ENCODE data around the gene RIOK1. TPM values are rescaled to one million over a fixed set of nuclear protein-coding genes. Genes with fewer than 3 reads are reported as not detected.

The RIOK1 gene
- total and polyA plus RNA-seq, 9 of the 15 experiments (the other 6 are each of a cell fraction or from before 2014, with no cell fraction given), result 24.9 to 101 (median 52.2) TPM

- TF ChIP-seq ATF4 (CRISPR knock-in tag; IDR thresholded peaks at IDR 0.05) (no peak), NR0B1 (IDR thresholded peaks at IDR 0.05; ENCODE audit: partially characterized antibody) (no peak), RBM17 (IDR thresholded peaks at IDR 0.05; ENCODE audit: borderline replicate concordance, low read depth, low read length) (no peak), FOXO4 (CRISPR knock-in tag; IDR thresholded peaks at IDR 0.05) (no peak), HDAC3 (IDR thresholded peaks at IDR 0.05; ENCODE audit: borderline replicate concordance, partially characterized antibody) (no peak), TRIM28 (IDR thresholded peaks at IDR 0.05) (no peak), CBX1 (IDR thresholded peaks at IDR 0.05; ENCODE audit: low read depth) (no peak), MAX (CRISPR knock-in tag; IDR thresholded peaks at IDR 0.05) (no peak), KLF6 (CRISPR knock-in tag; IDR thresholded peaks at IDR 0.05; ENCODE audit: borderline replicate concordance) (no peak), GTF3C2 (IDR thresholded peaks at IDR 0.05; ENCODE audit: borderline replicate concordance, extremely low read depth, insufficient read length) (no peak), ZEB2 (IDR thresholded peaks at IDR 0.05) (no peak), ZNF699 (CRISPR knock-in tag; IDR thresholded peaks at IDR 0.05; ENCODE audit: insufficient replicate concordance) (no peak), HDAC1 (IDR thresholded peaks at IDR 0.05) (0 out of 4 replicates have a peak, but pooled peaks of 1 of the 2 experiments have one; percentile 3), HES1 (IDR thresholded peaks at IDR 0.05; ENCODE audit: low read depth) (no peak), SIN3A (IDR thresholded peaks at IDR 0.05; ENCODE audit: borderline replicate concordance in 2 of 2, control insufficient read depth in 1 of 2, low read depth in 2 of 2, low read length in 2 of 2) (peak; percentile 93 to 97), RNF2 (IDR thresholded peaks at IDR 0.05) (no peak), ZNF347 (CRISPR knock-in tag; IDR thresholded peaks at IDR 0.05; ENCODE audit: low read depth) (no peak), TAL1 (IDR thresholded peaks at IDR 0.05) (no peak)
- TF ChIP-seq, protein P1, sequence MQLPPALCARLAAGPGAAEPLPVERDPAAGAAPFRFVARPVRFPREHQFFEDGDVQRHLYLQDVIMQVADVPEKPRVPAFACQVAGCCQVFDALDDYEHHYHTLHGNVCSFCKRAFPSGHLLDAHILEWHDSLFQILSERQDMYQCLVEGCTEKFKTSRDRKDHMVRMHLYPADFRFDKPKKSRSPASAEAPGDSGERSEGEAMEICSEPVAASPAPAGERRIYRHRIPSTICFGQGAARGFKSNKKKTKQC (CRISPR knock-in tag; IDR thresholded peaks at IDR 0.05), result 0 out of 2 replicates have a peak, but pooled peaks have one; percentile 1
Observed at GRCh38 chr6:7390226-7390878, 744 bp downstream of the RIOK1 start (continued).

Data from K562 (cell line).